OCI-LY7 (cell line): Measurements from ENCODE around the gene IKZF1. TPM values are rescaled to one million over a fixed set of nuclear protein-coding genes. Genes with fewer than 3 reads are reported as not detected.
A peak's percentile ranks its signal among the peaks of the same experiment; 100 is the strongest.

Source experiments
- BruUV-seq: library from RNA; stranded (reverse); fragments of 400-500 nt; replicated peaks from 2 replicates; lab custom pipeline; 2021; lab: Mats Ljungman, UMichigan
- CTCF ChIA-PET: fragments of 300-600 bp; sonication (Branson Sonifier 250); formaldehyde crosslinking; loops from one replicate; lab custom pipeline; 2022; ENCODE audit warnings: antibody characterized with exemption; ENCODE audit not compliant: unreplicated experiment; lab: Charles Lee
- POLR2A ChIA-PET: fragments of 300-600 bp; sonication (Branson Sonifier 250); formaldehyde crosslinking; loops from one replicate; lab custom pipeline; 2022; ENCODE audit warnings: antibody characterized with exemption; lab: Charles Lee
- DNase-seq: peaks from one replicate; pipeline ENCODE4 v3.0.0-alpha.2; 2015; ENCODE audit warnings: low spot score
- H2AFZ ChIP-seq: fragments of 200-600 bp; sonication (generic), shearing (Covaris generic); 2 replicates; pipeline ENCODE4 v1.6.1; 2014; ENCODE audit warnings: mild to moderate bottlenecking, antibody characterized with exemption, low read length, moderate library complexity
- H3K27ac ChIP-seq: fragments of 200-600 bp; sonication (generic); 2 replicates; pipeline ENCODE4 v1.5.1; 2014; ENCODE audit warnings: mixed run types, low read depth, mild to moderate bottlenecking, moderate library complexity, low read length, inconsistent platforms; ENCODE audit not compliant: poor library complexity, severe bottlenecking
- H3K36me3 ChIP-seq: fragments of 200-600 bp; sonication (generic); 2 replicates; pipeline ENCODE4 v1.6.1; 2014; ENCODE audit warnings: mild to moderate bottlenecking, antibody characterized with exemption, low read length, moderate library complexity, mixed read lengths; ENCODE audit not compliant: insufficient read depth
- H3K4me1 ChIP-seq: fragments of 200-600 bp; sonication (generic); 2 replicates; pipeline ENCODE4 v1.5.1; 2014; ENCODE audit warnings: mild to moderate bottlenecking, low read length; ENCODE audit not compliant: insufficient read depth, poor library complexity, severe bottlenecking
- H3K4me2 ChIP-seq: fragments of 200-600 bp; sonication (generic); 2 replicates; pipeline ENCODE4 v1.6.1; 2014; ENCODE audit warnings: mild to moderate bottlenecking, low read length
- H3K4me3 ChIP-seq: fragments of 200-600 bp; sonication (generic); 2 replicates; pipeline ENCODE4 v1.5.1; 2014; ENCODE audit warnings: mild to moderate bottlenecking, low read depth, low read length; ENCODE audit not compliant: poor library complexity, severe bottlenecking
- H3K79me2 ChIP-seq: fragments of 200-600 bp; sonication (generic); 2 replicates; pipeline ENCODE4 v1.6.1; 2016; ENCODE audit warnings: low read depth, mild to moderate bottlenecking, low read length, moderate library complexity, mixed read lengths; ENCODE audit not compliant: insufficient read depth
- H3K9me2 ChIP-seq: fragments of 200-600 bp; sonication (generic); 2 replicates; pipeline ENCODE4 v1.6.1; 2016; ENCODE audit warnings: mild to moderate bottlenecking, low read length, mixed read lengths; ENCODE audit not compliant: insufficient read depth
- H3K9me3 ChIP-seq: fragments of 200-600 bp; sonication (generic); 2 replicates; pipeline ENCODE4 v1.6.1; 2014; ENCODE audit warnings: mild to moderate bottlenecking, mixed run types, low read length, mixed read lengths
- H4K20me1 ChIP-seq: fragments of 200-600 bp; sonication (generic); 2 replicates; pipeline ENCODE4 v1.6.1; 2014; ENCODE audit warnings: mild to moderate bottlenecking, antibody characterized with exemption, low read length, moderate library complexity, mixed read lengths; ENCODE audit not compliant: insufficient read depth
- EZH2phosphoT487 ChIP-seq: fragments of 200-600 bp; sonication (generic); IDR thresholded peaks from 2 replicates; pipeline ENCODE4 v1.6.1; 2018; ENCODE audit warnings: low read depth, borderline replicate concordance, mild to moderate bottlenecking, mixed run types, antibody characterized with exemption, low read length, moderate library complexity, mixed read lengths
- intact Hi-C: fragments of 100-400 bp; cut with micrococcal nuclease; formaldehyde crosslinking; loops from one replicate; pipeline ENCODE4 v1.10.0; 2022; ENCODE audit not compliant: unreplicated experiment
- total RNA-seq, 2 experiments: library from RNA; depleted of rRNA in 1 of 2; stranded (reverse); fragments of >200 nt in 1 of 2; shearing (Covaris generic) in 1 of 2; gene quantifications; 2 replicates each; pipeline ENCODE4 v1.2.3, GENCODE V29; 2014 to 2022
- TF ChIP-seq, protein P1 (sequence below): fragments of 200-600 bp; sonication (generic); conservative IDR thresholded peaks from 2 replicates; pipeline ENCODE4 v1.5.1; 2014; ENCODE audit warnings: mild to moderate bottlenecking, antibody characterized with exemption, low read length, moderate library complexity, mixed read lengths

IKZF1 gene
- total RNA-seq, 2 experiments from 2014 or later, result 108 to 161 TPM

- intact Hi-C loops, result no loop called here
- H3K79me2 ChIP-seq, result peaks cover 50% of the 10 kb centered on the region
Observed at GRCh38 chr7:50446542-50446960, 142.0 kb downstream of the IKZF1 start.

DNA sequence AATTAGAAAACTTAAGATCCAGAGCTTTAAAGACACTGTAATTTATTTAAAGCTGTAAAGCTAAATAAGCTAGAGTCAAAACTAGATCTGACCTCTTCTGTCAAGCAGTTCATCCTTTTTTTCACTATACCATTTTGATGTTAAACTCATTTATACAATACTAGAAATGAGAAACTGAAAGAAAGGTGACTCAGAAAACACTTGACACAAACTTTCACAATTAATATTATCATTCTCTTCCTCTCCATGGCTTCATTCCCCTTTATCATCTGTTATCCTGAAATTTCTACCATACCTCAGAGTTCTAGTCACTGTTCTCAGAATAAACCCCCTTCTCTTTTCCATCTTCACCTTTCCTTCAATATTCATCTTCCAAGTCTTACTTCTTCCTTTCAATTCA, 144.3 kb downstream of the IKZF1 start:
- no peak overlapping the region for H3K27ac ChIP-seq
- peaks cover 29% of the 10 kb centered on the region for H3K4me1 ChIP-seq
- TF ChIP-seq, protein P1, sequence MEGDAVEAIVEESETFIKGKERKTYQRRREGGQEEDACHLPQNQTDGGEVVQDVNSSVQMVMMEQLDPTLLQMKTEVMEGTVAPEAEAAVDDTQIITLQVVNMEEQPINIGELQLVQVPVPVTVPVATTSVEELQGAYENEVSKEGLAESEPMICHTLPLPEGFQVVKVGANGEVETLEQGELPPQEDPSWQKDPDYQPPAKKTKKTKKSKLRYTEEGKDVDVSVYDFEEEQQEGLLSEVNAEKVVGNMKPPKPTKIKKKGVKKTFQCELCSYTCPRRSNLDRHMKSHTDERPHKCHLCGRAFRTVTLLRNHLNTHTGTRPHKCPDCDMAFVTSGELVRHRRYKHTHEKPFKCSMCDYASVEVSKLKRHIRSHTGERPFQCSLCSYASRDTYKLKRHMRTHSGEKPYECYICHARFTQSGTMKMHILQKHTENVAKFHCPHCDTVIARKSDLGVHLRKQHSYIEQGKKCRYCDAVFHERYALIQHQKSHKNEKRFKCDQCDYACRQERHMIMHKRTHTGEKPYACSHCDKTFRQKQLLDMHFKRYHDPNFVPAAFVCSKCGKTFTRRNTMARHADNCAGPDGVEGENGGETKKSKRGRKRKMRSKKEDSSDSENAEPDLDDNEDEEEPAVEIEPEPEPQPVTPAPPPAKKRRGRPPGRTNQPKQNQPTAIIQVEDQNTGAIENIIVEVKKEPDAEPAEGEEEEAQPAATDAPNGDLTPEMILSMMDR, result no peak
- no peak for TF ChIP-seq EZH2phosphoT487
- H3K4me3 ChIP-seq, result peak overlapping the region; percentile 89
- peak overlapping the region; percentile 87 for H3K4me2 ChIP-seq
- no peak overlapping the region for H2AFZ ChIP-seq
- TSS peak; percentile 41 for BruUV-seq
- H3K36me3 ChIP-seq, result peaks cover 49% of the 10 kb centered on the region
- H4K20me1 ChIP-seq, result peaks cover 18% of the 10 kb centered on the region; the same call in 1 of the 2 replicates
- ChIA-PET POLR2A (interaction anchor here (1.1 to 2.0 kb wide), 5 partner anchors 7 to 333 kb away, joined by 3 to 7 read pairs (median 3); no protein-coding TSS in a partner anchor), CTCF (no interaction called here)
- H3K79me2 ChIP-seq, result peaks cover 38% of the 10 kb centered on the region
- no peaks in the 10 kb centered on the region for H3K9me2 ChIP-seq
- DNase-seq, result no peak
- no peaks in the 10 kb centered on the region for H3K9me3 ChIP-seq
- intact Hi-C loops, result no loop called here

More at GRCh38 chr7:50446542-50446960, 142.0 kb downstream of the IKZF1 start:
- Histone ChIP-seq H3K4me2 (no peak overlapping the region), H4K20me1 (peaks cover 23% of the 10 kb centered on the region; the same call in 1 of the 2 replicates), H3K36me3 (peaks cover 71% of the 10 kb centered on the region), H2AFZ (no peak overlapping the region), H3K9me2 (no peaks in the 10 kb centered on the region), H3K27ac (no peak overlapping the region), H3K4me1 (peaks cover 29% of the 10 kb centered on the region), H3K4me3 (no peak overlapping the region), H3K9me3 (no peaks in the 10 kb centered on the region)
- CTCF ChIA-PET, result no interaction called here
- TF ChIP-seq, protein P1, result no peak
- no peak for TF ChIP-seq EZH2phosphoT487
- POLR2A ChIA-PET, result interaction anchor here (0.6 to 1.5 kb wide), 2 partner anchors 155 to 243 kb away, joined by 3 to 5 read pairs; no protein-coding TSS in a partner anchor
- no TSS peak for BruUV-seq
- no peak for DNase-seq

GRCh38 chr7:50449501-50449880, 145.0 kb downstream of the IKZF1 start:
- H3K9me3 ChIP-seq, result no peaks in the 10 kb centered on the region
- H3K27ac ChIP-seq, result peak overlapping the region; percentile 39
- peak overlapping the region; percentile 87 for H3K4me2 ChIP-seq
- BruUV-seq, result no TSS peak
- peaks cover 32% of the 10 kb centered on the region for H3K79me2 ChIP-seq
- TF ChIP-seq, protein P1, result no peak
- TF ChIP-seq EZH2phosphoT487, result no peak
- no peaks in the 10 kb centered on the region for H3K9me2 ChIP-seq
- POLR2A ChIA-PET, result interaction anchor here (0.6 to 2.0 kb wide), 10 partner anchors 8 to 368 kb away, joined by 3 to 7 read pairs (median 3); no protein-coding TSS in a partner anchor
- intact Hi-C loops, result no loop called here
- peak overlapping the region; percentile 91; the same call in 1 of the 2 replicates for H2AFZ ChIP-seq
- H3K4me3 ChIP-seq, result peak overlapping the region; percentile 89
- H3K4me1 ChIP-seq, result peaks cover 29% of the 10 kb centered on the region
- peak; percentile 29 for DNase-seq
- CTCF ChIA-PET, result interaction anchor here (0.8 kb wide), 2 partner anchors 25 to 42 kb away, joined by 3 to 4 read pairs; no protein-coding TSS in a partner anchor
- peaks cover 17% of the 10 kb centered on the region; the same call in 1 of the 2 replicates for H4K20me1 ChIP-seq
- H3K36me3 ChIP-seq, result peaks cover 42% of the 10 kb centered on the region
